T-helper 9 cell (primary cell): ENCODE measurements around the gene SYNM.

Source experiments
- DNase-seq: peaks from one replicate; pipeline ENCODE4 v3.0.0-alpha.2; 2020

SYNM gene

DNA sequence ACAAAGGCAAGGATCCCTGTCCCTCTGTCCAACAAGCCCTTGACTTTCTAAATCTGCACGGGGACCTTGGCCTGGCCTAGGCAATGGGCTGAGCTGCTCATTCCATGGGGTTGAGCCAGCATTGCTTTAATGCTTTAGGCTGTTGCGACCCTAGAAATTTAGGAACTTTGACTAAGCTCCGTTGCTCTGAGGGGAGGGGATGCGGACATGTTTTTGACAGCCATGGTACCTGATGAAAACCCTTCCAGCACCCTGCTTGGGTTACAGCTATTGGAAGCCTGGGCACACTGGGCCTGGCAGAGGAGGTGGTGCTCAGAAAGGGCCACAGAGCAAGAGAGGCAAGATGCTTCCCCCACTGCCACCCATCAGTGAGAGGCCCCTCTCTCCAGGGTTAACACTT is 37.1 kb downstream of the SYNM start:
- DNase-seq = no peak

DNA sequence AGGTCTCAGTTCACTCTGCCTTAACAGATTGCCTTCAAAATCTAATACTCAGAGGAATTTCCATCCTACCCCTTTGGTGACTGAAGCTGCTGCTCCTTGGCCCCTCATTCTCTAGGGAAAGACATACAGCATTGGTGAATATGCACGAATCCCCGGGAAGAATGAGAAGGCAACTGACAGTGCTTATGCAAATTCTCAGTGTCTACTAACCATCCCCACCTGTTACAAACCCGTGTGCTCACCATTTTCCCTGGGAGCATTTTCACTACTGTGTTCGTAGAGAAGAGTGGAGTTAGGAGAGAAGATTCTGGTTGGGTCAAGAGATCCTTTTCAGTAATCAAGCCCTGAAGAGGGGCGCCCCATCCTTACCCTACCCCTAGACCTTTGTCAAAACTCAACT is 37.7 kb downstream of the SYNM start:
- DNase-seq = no peak

DNA sequence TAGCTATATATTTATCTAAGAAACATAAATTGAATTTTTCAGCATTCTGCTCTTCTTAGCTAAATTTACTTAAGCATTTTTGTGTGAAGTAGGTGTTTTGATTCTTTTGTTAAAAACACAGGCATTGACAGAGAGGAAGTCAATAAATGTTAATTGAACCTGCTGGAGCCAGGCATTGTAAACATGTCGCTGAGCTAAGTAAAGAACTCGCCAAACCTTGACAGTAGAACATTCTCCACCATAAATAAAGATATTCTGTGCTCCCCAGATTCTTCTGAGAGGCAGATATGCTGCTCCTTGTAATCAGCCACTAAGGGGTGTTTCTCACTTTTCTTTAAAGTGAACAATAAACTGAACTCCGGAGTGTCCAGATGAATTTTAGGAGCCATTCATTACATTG is 38.4 kb downstream of the SYNM start:
- DNase-seq = no peak

DNA sequence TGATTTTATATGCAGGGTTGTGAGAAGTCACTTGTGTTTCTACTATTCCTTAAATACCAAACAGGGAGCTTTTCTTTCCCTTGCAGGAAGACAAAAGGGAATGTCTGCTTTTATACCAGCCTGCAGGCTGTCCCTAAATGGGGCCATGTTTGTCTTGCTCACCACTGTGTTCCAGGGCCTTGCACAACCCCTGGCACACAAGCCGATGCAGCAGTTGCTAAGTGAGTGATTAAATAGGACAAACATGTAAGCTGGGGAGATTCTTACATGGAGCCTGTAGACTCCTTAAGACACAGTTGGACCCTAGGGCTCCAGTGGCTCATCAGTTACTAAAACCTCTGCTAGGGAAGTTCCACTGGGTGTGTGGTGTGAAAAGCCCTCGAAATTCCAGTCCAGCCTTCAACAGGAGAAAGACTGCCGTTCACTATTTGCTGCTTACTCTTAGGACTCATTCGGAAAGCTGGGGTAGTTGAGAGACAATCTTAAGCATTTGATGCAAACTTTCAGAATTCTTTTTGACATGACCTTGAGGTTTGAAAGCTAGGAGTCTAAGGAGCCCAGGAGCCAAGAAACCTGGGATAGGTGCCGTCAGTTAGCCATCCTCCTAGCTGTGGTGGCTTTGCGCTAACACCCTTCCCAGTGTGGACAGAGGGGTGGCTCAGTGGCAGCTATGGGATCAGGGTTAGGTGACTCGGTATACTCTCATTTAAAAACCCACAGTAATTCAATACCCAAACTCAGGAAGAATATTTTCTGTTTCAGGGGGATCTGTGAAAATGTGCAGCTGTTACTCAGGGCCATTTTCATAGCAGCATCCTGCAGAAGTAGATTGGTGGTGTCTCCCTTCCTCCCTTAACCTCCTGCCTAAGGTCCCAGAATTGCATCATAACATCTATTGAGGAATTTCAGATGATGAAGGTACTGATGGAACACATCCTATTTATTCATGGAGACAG is 39.1 kb downstream of the SYNM start:
- no peak for DNase-seq

DNA sequence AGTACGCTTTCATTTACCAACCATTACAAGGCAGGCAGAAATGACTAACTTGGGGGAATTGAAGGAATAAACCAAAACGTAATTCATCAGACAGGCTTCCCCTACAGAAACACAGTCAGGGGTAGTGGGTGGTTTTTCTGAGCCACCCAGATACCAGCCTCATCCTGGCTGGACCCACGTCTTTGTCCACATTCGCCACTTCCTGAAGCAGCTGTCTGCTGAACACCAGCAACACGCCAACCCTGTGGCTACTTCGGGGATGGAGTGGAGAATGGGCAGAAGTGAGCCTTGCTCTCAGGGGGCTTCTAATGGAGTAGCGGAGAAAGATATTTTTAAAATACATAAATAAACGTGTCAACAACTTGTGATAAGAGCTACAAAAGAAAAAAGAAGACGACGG is 40.1 kb downstream of the SYNM start:
- no peak for DNase-seq

DNA sequence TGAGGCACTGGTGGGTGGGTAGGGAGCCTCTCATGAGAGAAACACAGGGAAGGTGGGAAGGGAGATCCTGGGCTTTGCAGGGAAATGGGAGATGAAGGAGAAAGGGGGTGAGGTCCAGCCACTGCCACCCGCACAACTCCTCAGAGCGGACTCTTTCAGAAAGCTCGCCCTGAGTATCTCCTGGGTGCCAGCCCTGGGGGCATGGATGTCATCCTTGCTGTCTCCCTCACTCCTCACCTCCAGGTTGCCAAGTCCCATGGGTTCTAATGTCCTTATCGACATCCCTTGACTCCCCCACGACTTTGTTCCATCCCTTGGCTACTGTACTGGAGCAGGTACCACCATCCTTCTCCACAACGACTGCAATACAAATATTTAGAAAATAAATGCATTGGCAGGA is 40.9 kb downstream of the SYNM start:
- no peak for DNase-seq

DNA sequence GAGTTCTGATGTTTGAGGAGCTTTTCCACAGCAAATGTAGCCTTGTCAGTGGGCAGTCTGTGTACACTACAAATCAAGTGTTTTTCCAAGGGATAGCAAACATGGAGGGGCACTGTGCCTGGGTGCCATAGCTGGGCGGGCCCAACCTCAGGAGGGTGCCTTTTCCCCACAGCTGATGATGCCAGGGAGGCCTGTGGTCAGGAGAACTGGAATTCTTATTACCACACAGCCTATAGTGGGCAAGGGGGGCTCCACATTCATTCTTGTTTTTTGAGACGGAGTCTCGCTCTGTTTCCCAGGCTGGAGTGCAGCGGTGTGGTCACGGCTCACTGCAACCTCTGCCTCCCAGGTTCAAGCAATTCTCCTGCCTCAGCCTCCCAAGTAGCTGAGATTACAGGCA is 41.8 kb downstream of the SYNM start:
- DNase-seq = no peak

DNA sequence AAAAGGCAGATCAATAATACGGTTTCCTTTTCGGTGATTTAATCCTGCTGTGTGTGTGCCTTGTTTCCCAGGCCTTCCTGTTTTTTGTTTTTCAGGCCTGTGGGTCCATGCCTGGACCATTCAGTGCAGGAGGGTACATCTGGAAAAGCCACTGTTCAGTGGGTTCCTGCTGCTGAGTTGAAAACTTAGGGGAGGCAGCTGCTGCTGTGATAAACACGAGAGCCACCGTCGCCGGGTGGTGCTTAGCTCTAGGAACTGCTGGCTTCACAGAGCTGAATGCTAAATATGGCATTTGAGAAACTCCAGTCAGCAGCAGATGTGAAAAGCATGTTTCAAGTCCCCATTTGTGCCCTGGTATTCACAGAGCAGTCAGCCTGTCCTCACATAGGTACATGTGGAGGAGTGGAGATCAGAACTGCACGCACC is 44.0 kb downstream of the SYNM start:
- no peak for DNase-seq

DNA sequence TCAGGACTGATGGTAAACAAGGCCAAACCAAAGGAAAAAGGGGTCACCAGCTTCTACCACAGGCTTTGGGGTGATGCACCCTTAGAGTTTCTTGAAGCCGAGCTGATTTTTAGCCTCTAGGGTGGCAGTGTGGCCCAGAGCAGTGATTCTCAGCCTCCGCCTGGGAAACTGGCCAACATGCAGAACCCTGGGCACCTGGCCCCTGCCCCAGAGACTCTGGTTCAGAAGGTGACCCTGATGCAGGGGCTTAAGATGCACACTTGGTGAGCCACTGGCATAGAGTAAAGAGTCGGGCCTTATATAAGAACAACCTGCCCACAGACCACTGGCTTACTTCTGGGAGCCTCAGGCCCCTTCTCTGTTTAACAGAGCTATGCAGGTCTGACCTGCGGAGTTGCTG is 44.5 kb downstream of the SYNM start:
- no peak for DNase-seq

DNA sequence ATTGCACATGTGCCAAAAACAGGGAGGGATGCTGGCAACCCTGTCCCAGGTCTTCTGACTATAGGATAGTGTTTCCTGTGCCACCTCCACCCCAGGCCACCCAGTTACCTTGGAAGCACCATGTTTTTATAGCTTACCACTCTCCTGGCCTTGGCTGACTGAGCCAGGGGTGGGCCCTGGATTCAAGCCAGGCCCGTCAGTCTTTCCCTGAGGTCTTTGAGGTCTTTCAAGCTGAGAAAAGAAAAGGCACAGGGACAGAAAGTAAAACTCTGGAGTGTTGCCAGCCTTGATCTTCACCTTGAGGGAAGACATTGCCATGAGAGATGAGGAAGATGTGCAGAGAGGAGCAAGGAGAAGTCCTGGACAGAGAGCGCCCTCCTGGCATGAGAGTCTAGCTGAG is 46.3 kb downstream of the SYNM start:
- DNase-seq = no peak

DNA sequence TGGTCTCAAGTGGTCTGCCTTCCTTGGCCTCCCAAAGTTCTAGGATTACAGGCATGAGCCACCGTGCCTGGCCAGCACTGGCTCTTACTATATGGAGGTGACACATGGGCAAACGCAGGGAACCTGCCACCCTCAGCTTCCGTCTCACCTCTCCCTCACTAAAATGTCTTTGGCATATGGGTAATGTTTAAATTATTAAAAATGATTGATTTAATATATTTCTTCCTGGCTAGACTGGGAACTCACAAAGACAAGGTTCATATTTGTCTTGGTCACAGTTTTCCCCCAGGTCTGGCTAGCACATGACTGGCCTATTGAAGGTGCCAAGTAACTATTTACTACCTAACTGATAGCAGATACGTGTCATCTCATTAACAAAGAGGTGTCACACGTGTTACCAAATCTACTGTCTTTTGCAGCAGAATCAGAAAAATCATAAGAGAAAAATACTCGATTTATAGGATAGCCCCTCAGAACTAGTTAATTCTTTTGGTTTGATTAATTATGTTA is 48.2 kb downstream of the SYNM start:
- DNase-seq = no peak

DNA sequence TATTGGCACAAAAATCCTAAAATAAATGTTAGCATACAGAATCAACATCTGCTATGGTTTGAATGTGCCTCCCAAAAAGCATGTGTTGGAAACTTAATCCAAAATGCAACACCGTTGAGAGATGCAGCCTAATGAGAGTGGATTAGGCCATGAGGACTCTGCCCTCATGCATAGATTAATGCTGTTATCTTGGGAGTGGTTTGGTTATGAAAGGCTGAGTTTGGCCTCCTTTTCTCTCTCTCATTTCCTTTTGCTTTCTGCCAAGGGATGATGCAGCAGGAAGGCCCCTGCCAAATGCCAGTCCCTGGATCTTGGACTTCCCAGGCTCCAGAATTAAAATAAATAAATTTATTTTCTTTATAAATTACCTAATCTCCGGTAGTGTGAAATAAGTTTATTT is 49.4 kb downstream of the SYNM start:
- no peak for DNase-seq

DNA sequence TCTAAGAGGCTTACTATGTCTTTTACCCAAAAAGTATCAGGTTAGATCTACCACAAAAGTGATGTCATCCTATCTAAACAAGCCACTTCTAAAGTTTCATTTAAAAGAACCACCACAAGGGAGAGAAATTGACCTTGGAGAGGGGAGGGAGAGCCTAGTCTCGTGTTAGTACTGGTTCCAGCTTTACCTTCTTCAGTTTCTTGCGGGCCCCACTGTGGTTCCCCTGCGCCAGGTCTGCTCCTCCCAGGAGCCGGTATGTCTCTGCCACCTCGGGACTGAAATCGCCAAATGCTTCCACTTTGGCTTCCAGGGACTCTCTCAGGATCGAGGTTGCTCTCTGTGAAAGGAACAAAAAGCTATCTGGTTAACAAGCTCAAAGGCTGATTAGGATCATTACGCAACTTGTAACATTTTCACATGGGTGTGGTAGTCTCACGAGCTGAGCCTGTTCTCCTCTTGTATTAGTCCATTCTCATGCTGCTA is 51.1 kb downstream of the SYNM start:
- DNase-seq = no peak

DNA sequence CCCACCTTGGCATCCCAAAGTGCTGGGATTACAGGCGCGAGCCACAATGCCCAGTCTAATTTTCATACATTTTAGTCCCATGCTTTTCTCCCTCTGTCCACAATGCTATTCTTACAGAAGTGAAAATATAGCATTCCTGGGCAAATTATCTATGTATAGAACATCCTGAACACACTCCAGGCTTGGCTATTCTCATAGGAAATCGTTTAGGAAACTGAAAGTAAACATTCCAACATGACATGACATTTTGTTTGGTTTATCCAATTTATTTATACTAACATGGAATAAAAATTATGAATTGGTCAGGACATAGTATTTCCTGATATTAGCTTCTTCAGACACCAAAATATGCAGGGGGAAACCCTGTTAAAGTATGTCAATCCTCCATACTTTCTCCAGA is 52.6 kb downstream of the SYNM start:
- no peak for DNase-seq

DNA sequence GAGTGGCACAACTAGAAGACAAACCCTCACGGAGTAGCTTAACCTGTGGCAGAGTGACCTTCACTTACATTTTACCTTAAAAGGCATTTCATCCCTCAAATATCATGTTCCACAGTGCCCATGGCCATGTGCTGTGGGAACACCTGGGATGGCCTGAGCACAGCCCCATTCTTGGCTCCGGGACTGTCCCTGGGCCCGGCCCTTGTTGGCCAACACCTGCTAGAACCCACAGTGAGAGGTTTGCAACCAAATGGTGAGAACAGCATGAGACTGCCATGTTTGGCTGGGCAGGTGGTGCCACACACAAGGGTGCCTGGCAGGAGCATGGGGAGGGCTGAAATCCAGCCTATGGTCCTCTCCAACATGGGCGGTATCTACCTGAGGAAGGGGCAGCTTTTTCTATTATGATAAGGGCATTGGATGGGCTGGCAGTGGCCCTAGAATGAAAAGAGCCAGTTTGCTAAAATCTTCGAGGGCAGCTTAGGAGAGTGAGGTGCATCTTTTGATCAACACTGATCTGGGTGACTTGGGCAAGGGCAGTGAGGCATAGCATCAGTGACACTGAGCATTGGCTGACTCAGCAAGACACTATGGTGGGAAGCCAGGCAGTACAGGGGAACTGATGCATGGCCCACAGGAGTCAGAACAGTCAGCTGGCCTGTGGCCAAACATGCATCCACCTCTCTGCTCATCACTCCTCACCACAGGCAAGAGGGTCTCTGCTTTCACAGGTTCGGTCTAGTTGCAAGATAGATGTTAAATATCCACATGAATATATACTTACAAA is 53.9 kb downstream of the SYNM start:
- DNase-seq = no peak

DNA sequence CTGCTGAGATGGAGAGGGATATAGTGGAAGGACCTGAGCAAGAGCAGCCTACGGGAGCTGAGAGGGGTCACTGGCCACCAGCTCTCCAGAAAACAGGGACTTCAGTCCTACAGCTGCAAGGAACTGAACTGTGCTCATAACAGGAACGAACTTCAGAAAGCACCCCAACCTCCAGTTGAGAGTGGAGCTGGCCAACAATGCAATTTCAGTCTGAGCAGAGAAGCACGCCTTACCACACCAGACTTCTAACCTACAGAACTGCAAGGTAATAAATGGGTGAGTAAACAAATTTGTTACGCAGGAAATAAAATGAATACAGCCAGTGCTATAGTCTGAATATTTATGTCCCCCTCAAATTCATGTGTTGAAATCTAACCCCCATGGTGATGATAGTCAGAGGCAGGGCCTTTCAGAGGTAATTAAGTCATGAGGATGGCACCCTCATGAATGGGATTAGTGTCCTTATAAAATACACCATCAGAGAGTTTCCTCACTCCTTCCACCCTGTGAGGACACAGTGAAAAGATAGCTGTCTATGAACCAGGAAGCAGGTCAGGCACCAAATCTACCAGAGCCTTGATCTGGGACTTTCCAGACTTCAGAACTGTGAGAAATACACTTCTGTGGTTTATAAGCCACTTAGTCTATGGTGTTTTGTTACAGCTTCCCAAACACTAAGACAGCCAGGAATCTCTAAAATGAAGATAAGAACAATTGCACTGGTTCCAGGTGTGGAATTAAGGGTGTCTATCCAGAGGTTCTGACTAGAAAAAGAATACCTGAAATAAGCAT is 58.6 kb downstream of the SYNM start:
- no peak for DNase-seq

DNA sequence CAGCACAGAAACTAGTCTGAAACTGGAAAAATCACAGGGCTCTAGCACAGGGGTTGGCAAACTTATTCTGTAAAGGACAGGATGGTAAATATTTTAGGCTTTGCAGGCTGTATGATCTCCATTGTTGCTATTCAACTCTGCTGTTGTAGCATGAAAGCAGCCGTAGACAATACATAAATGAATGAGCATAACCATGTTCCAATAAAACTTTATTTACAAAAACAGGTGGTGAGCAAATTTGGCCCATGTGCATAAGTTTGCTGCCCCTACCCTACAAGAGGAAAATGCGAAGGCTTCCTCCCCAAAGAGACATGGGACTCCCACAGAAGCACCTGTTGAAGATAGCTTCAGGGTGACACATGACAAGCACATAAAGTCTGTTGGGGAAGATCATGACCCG is 59.2 kb downstream of the SYNM start:
- no peak for DNase-seq

DNA sequence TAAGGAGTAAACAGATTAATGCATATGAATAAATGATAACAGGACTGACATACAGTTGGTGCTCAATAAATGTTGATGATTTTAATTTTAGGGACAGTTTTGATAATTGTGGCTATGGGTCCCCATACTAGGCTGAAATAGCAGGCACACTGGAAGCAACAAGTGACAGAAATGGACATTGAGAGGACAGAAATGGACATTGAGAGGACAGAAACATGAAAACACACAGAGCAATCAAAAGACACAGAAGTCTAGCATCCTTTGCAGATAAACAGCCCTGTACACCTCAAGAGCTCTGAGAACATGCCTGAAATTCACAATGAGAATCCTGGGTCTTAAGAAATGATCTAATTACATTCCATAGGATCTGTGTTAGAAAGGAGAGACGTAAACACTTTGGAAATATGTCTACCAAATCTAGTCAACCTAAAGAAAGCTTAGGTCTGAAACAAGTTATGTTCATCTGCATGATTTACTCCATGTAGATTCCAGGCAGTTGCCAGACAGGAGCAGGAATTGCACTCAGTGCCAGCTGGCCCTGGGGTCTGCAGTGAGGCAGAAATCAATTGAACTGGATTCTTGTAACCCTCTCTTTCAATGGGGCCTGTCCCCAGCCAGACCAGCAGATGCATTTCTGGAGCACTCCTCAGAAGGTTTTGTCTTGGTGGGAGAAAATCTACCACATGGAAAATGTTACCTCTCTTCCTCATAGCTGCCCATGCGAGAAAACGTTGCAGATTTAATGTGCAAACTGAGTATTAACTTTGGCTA is 60.3 kb downstream of the SYNM start:
- no peak for DNase-seq

DNA sequence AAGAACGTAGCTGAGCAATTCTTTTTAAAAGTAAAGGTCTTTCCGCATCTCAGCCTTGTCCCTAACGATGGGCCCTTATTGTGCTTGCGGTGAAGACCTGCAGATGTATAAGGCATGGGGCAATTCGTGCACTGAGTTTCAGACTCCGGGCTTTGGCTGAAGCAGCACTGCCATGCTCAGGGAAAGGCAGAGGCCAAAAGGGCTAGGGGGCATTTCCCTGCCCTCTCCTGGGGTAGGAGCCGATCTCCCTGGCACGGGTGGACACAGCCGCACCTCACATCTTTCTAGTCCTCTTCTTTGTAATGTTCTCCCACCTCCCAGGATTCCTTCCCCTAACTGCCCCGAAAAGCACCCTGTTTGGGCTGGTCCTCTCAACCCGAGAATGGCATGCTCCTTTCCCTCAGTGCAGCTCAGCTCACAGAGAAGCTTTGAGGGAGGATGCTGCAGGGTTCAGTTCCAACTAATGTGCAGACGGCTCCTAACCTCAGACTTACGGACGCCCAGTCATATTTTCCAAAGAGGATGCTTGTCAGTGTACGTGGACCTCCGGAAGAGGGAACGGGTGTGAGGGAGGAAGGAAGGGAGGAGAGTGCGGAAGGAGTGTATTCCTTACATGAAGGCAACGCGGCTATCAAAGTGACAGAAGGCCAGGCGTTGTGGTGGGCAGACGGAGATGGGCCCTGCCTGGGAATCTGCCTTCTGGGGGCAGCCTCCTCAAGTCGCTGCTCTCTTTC is 61.2 kb downstream of the SYNM start:
- no peak for DNase-seq

DNA sequence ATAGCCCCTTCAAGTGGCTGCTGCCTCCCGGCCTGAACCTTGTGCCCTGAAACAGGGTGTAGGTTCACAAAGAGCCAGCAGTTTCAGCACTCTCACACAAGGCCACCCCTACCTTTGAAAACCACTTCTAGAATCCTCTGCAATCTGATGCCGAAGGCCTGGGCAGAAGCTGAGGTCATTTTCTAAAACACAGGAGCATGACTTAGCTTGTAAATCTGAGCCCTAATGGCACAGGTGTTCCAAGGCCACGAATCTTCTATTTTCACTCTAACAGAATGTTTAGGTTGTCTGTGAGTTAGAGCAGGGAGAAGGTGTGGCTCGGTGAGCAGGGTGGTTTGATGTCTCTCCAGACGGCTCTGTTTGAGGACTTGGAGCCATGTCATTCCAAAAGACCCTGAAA is 62.3 kb downstream of the SYNM start:
- DNase-seq = no peak

DNA sequence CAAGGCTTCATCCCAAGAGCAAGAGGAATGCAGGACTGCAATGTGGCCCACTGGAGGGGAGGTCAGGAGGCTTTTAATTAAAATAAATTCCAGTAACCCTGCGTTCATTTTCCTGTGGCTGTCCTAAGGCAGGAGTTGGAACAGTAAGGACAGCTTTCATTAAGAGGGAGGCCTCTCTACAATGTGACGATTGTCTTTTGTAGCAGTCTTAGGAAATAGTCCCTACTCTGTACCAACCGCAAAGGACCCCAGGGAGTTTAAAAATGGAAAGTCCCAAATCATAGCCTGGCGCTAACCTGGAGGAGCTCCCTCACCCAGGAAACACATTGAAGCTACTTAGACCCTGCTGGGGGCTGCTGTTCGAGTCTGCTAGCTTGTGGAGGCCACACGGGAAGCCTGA is 62.8 kb downstream of the SYNM start:
- no peak for DNase-seq
